Dendritic cell treated with granulocyte-macrophage colony-stimulating factor and Interleukin-4, amounts not matched to agents 40 ng/mL and 50 ng/mL, for 4 days (primary cell): ENCODE results near the gene CNGA4.

Experiments used
- H3K27ac Mint-ChIP-seq: one replicate; pipeline ENCODE4 v1.8.0; 2022; ENCODE audit warnings: mild to moderate bottlenecking, mixed read lengths
- H3K27me3 Mint-ChIP-seq: one replicate; pipeline ENCODE4 v1.8.0; 2022; ENCODE audit warnings: mild to moderate bottlenecking, mixed read lengths
- H3K36me3 Mint-ChIP-seq: one replicate; pipeline ENCODE4 v1.8.0; 2022; ENCODE audit warnings: low read depth, mixed read lengths
- H3K4me1 Mint-ChIP-seq: one replicate; pipeline ENCODE4 v1.8.0; 2022; ENCODE audit warnings: low read depth, mixed read lengths
- H3K4me3 Mint-ChIP-seq: one replicate; pipeline ENCODE4 v1.8.0; 2022; ENCODE audit warnings: mild to moderate bottlenecking, moderate library complexity, mixed read lengths
- H3K9me3 Mint-ChIP-seq: one replicate; pipeline ENCODE4 v1.8.0; 2022; ENCODE audit warnings: mixed read lengths
- intact Hi-C: fragments of 100-400 bp; cut with micrococcal nuclease; formaldehyde crosslinking; loops from one replicate; pipeline ENCODE4 v1.15.0; 2022

The CNGA4 gene

GRCh38 chr11:6209801-6210200 is 29.1 kb upstream of the CNGA4 start:
- intact Hi-C loops: no loop called here
- no peaks in the 10 kb centered on the region for H3K9me3 Mint-ChIP-seq
- H3K27ac Mint-ChIP-seq: no peak overlapping the region
- no peaks in the 10 kb centered on the region for H3K27me3 Mint-ChIP-seq
- peaks cover 11% of the 10 kb centered on the region for H3K4me1 Mint-ChIP-seq
- peaks cover 19% of the 10 kb centered on the region for H3K36me3 Mint-ChIP-seq
- no peak overlapping the region for H3K4me3 Mint-ChIP-seq

GRCh38 chr11:6210274-6210955 is 28.5 kb upstream of the CNGA4 start:
- H3K9me3 Mint-ChIP-seq: no peaks in the 10 kb centered on the region
- H3K27me3 Mint-ChIP-seq: no peaks in the 10 kb centered on the region
- no peak overlapping the region for H3K4me3 Mint-ChIP-seq
- peaks cover 6% of the 10 kb centered on the region for H3K4me1 Mint-ChIP-seq
- intact Hi-C loops: no loop called here
- peaks cover 15% of the 10 kb centered on the region for H3K36me3 Mint-ChIP-seq
- no peak overlapping the region for H3K27ac Mint-ChIP-seq

- intact Hi-C loops: no loop called here
- Mint-ChIP-seq H3K27me3 (no peaks in the 10 kb centered on the region), H3K36me3 (no peaks in the 10 kb centered on the region), H3K9me3 (no peaks in the 10 kb centered on the region), H3K27ac (no peak overlapping the region), H3K4me1 (peaks cover 16% of the 10 kb centered on the region), H3K4me3 (no peak overlapping the region)
These were observed 24.4 kb upstream of the CNGA4 start for GRCh38 chr11:6214530-6214929.

- Mint-ChIP-seq H3K4me1 (peaks cover 23% of the 10 kb centered on the region), H3K27ac (no peak overlapping the region), H3K4me3 (no peak overlapping the region), H3K36me3 (peaks cover 4% of the 10 kb centered on the region), H3K27me3 (no peaks in the 10 kb centered on the region), H3K9me3 (no peaks in the 10 kb centered on the region)
- intact Hi-C loops: no loop called here
These were observed 22.4 kb upstream of the CNGA4 start for GRCh38 chr11:6216501-6216900.

- peak overlapping the region; percentile 6 for H3K27ac Mint-ChIP-seq
- H3K4me3 Mint-ChIP-seq: no peak overlapping the region
- intact Hi-C loops: no loop called here
- peaks cover 33% of the 10 kb centered on the region for H3K4me1 Mint-ChIP-seq
- no peaks in the 10 kb centered on the region for H3K9me3 Mint-ChIP-seq
- H3K36me3 Mint-ChIP-seq: peaks cover 16% of the 10 kb centered on the region
- H3K27me3 Mint-ChIP-seq: no peaks in the 10 kb centered on the region
These were observed 21.2 kb upstream of the CNGA4 start for GRCh38 chr11:6217722-6218121.

GRCh38 chr11:6219359-6219758 is 19.5 kb upstream of the CNGA4 start:
- H3K36me3 Mint-ChIP-seq: peaks cover 32% of the 10 kb centered on the region
- no peaks in the 10 kb centered on the region for H3K27me3 Mint-ChIP-seq
- H3K27ac Mint-ChIP-seq: no peak overlapping the region
- H3K4me1 Mint-ChIP-seq: peaks cover 33% of the 10 kb centered on the region
- H3K9me3 Mint-ChIP-seq: no peaks in the 10 kb centered on the region
- no peak overlapping the region for H3K4me3 Mint-ChIP-seq
- intact Hi-C loops: no loop called here

GRCh38 chr11:6223854-6224253 is 15.0 kb upstream of the CNGA4 start:
- peaks cover 56% of the 10 kb centered on the region for H3K36me3 Mint-ChIP-seq
- intact Hi-C loops: no loop called here
- no peaks in the 10 kb centered on the region for H3K27me3 Mint-ChIP-seq
- no peak overlapping the region for H3K27ac Mint-ChIP-seq
- H3K4me1 Mint-ChIP-seq: peaks cover 63% of the 10 kb centered on the region
- H3K9me3 Mint-ChIP-seq: no peaks in the 10 kb centered on the region
- no peak overlapping the region for H3K4me3 Mint-ChIP-seq

GRCh38 chr11:6224421-6224820 is 14.5 kb upstream of the CNGA4 start:
- peaks cover 61% of the 10 kb centered on the region for H3K36me3 Mint-ChIP-seq
- H3K4me1 Mint-ChIP-seq: peaks cover 64% of the 10 kb centered on the region

GRCh38 chr11:6225024-6225423 is 13.9 kb upstream of the CNGA4 start:
- Mint-ChIP-seq H3K27ac (peak overlapping the region; percentile 28), H3K9me3 (no peaks in the 10 kb centered on the region), H3K27me3 (no peaks in the 10 kb centered on the region), H3K4me3 (no peak overlapping the region), H3K4me1 (peaks cover 65% of the 10 kb centered on the region), H3K36me3 (peaks cover 65% of the 10 kb centered on the region)
- intact Hi-C loops: no loop called here

More at GRCh38 chr11:6224421-6224820, 14.5 kb upstream of the CNGA4 start:
- Mint-ChIP-seq H3K4me3 (no peak overlapping the region), H3K27ac (no peak overlapping the region), H3K9me3 (no peaks in the 10 kb centered on the region), H3K27me3 (no peaks in the 10 kb centered on the region)
- intact Hi-C loops: no loop called here

GRCh38 chr11:6225896-6226295 is 13.0 kb upstream of the CNGA4 start:
- Mint-ChIP-seq H3K4me3 (no peak overlapping the region), H3K27ac (peak overlapping the region; percentile 28), H3K27me3 (no peaks in the 10 kb centered on the region), H3K9me3 (no peaks in the 10 kb centered on the region), H3K36me3 (peaks cover 65% of the 10 kb centered on the region), H3K4me1 (peaks cover 73% of the 10 kb centered on the region)
- intact Hi-C loops: no loop called here

- peaks cover 80% of the 10 kb centered on the region for H3K4me1 Mint-ChIP-seq
- intact Hi-C loops: no loop called here
- no peak overlapping the region for H3K4me3 Mint-ChIP-seq
- H3K27me3 Mint-ChIP-seq: no peaks in the 10 kb centered on the region
- no peaks in the 10 kb centered on the region for H3K9me3 Mint-ChIP-seq
- H3K36me3 Mint-ChIP-seq: peaks cover 41% of the 10 kb centered on the region
- no peak overlapping the region for H3K27ac Mint-ChIP-seq
These were observed 10.4 kb upstream of the CNGA4 start for GRCh38 chr11:6228520-6228919.

- Mint-ChIP-seq H3K36me3 (peaks cover 37% of the 10 kb centered on the region), H3K27me3 (no peaks in the 10 kb centered on the region), H3K9me3 (no peaks in the 10 kb centered on the region), H3K4me3 (no peak overlapping the region), H3K27ac (no peak overlapping the region), H3K4me1 (peaks cover 85% of the 10 kb centered on the region)
- intact Hi-C loops: loop anchor here (10.0 kb wide), 1 partner anchor 545 kb away; the partner anchor contains the start of genes TRIM22 and TRIM5
These were observed 9.0 kb upstream of the CNGA4 start for GRCh38 chr11:6229911-6230310.

- no peak overlapping the region for H3K27ac Mint-ChIP-seq
- H3K36me3 Mint-ChIP-seq: peaks cover 25% of the 10 kb centered on the region
- no peaks in the 10 kb centered on the region for H3K9me3 Mint-ChIP-seq
- intact Hi-C loops: loop anchor here (10.0 kb wide), 1 partner anchor 548 kb away; the partner anchor contains the start of genes TRIM22 and TRIM5
- H3K4me1 Mint-ChIP-seq: peaks cover 63% of the 10 kb centered on the region
- no peak overlapping the region for H3K4me3 Mint-ChIP-seq
- no peaks in the 10 kb centered on the region for H3K27me3 Mint-ChIP-seq
These were observed 6.0 kb upstream of the CNGA4 start for GRCh38 chr11:6232899-6233298.

GRCh38 chr11:6233984-6234386 is 4.9 kb upstream of the CNGA4 start:
- intact Hi-C loops: loop anchor here (2.0 to 10.0 kb wide), 2 partner anchors 247 to 549 kb away; partner anchors contain the start of genes ARFIP2, TIMM10B, TRIM22 and TRIM5

More at GRCh38 chr11:6233984-6234386, 4.9 kb upstream of the CNGA4 start:
- Mint-ChIP-seq H3K4me3 (peak overlapping the region; percentile 96), H3K27me3 (no peaks in the 10 kb centered on the region), H3K27ac (peak overlapping the region; percentile 95), H3K9me3 (no peaks in the 10 kb centered on the region), H3K4me1 (peaks cover 57% of the 10 kb centered on the region), H3K36me3 (peaks cover 18% of the 10 kb centered on the region)
